HG03097 (cell line): ENCODE measurements around the gene CASQ2.

Experiments used
- ATAC-seq: cut with Tn5 transposase; IDR thresholded peaks from one replicate; pipeline ENCODE4 v1.9.1; 2021; ENCODE audit not compliant: unreplicated experiment, low FRiP score

Gene CASQ2

DNA sequence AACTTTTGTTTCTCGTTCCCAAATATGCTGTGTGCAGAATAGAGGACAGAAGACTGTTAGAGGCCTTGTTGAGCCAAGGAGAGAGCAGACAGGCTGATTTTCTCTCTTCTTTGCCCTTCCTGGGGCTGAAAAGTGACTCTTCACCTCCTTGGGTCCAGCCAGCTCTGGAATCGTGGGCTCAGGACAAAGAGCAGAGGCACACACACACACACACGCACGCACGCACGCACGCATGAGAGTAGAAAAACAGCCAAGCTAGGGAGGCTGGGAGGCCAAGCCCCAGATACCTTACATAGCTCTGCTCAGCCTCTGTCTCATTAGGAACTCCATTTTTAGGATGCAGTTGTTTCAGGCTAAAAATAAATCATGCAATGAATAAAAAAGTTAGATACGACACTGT lies at the start of gene CASQ2:
CASQ2 (minus strand) TSS at position 166 of the 400 bp plus-strand sequence. CDS start 173 bp downstream, outside the sequence.
- ATAC-seq = no peak

GRCh38 chr1:115815694-115816093 lies 47.2 kb upstream of the CASQ2 start:
- ATAC-seq = no peak

GRCh38 chr1:115814685-115815398 lies 46.3 kb upstream of the CASQ2 start:
- no peak for ATAC-seq

DNA sequence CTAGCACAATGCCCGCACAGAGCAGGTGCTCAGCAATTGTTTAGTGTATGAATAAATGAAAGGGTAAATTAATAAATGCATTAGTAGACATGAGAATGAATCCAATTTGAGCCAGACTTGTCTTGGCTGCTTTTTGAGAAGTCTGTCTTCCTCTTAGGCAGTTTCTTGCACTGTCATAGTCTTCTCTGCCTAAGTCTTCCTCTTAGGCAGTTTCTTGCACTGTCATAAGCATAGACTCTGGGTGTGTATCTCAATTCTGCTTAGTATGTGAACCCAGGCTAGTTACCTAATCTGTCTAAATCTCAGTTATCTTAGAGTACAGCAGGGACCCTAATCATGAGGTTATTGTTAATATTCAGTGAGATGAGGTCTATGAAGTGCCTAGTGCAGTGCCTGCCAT lies 45.2 kb upstream of the CASQ2 start:
- ATAC-seq = no peak

GRCh38 chr1:115811140-115811828 lies 42.8 kb upstream of the CASQ2 start:
- no peak for ATAC-seq

GRCh38 chr1:115810609-115811008 lies 42.1 kb upstream of the CASQ2 start:
- ATAC-seq = no peak

DNA sequence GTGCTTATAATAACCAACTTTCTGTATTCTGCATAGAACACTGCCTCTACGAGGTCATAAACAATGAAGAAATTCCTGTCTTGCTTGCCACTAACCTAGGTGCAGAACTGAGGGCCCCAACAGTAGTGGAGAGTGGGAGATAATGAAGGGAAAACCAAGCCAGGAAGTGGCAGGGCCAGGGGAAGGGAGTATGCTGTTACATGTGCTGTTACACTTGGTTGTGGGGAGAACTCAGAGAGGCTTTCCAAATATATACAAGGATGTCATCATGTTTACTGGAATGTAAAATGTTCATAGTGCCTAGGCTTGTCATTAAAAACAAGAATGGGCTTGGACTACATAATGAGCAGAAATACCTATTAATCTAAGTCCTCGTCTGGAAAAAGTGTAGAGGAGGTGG lies 41.3 kb upstream of the CASQ2 start:
- ATAC-seq = no peak

GRCh38 chr1:115809076-115809475 lies 40.6 kb upstream of the CASQ2 start:
- no peak for ATAC-seq

- no peak for ATAC-seq
Measured at GRCh38 chr1:115807723-115808122, 39.2 kb upstream of the CASQ2 start.

DNA sequence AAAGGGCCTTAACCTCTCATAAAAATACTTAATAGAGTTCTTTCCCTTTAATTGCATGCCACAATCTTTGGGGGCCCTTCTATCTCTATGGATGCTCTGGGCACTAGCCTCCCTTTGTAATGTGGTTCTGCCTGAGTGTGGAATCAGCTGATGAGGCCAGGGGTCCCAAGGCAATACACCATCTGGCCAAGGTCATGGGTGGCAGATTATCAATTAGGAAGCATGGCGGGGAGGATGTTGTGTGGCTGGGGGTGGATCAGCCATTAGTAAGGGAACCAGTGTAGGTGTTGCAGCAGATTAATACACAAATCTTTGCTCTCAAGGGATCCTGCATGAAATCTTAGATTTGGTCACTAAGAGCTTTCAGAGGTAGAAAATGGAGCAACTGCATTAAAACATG lies 37.1 kb upstream of the CASQ2 start:
- no peak for ATAC-seq

GRCh38 chr1:115802416-115802815 lies 33.9 kb upstream of the CASQ2 start:
- ATAC-seq = no peak

GRCh38 chr1:115797486-115797885 lies 29.0 kb upstream of the CASQ2 start:
- no peak for ATAC-seq

DNA sequence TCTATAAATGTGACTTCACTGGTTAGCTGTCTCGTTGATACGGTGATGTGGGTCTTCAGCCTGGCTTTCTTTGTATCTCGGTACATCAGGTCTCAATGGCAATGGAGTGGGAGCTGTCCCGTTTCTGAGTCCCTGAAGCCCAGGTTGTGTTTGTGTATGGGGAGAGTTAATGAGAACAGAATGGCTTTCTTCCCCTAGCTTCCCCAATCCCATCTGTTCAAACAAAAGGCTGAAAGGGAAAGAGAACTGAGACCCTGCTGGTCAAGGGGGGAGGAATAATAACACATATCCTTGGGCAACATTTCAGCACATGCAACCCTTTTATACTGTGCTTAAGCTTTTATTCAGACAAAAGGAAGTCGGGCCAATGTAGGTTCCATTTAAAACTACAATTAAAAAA lies 28.4 kb upstream of the CASQ2 start:
- no peak for ATAC-seq

- ATAC-seq = no peak
Measured at GRCh38 chr1:115796036-115796435, 27.5 kb upstream of the CASQ2 start.

- no peak for ATAC-seq
Measured at GRCh38 chr1:115794976-115795639, 26.6 kb upstream of the CASQ2 start.

GRCh38 chr1:115793162-115793561 lies 24.6 kb upstream of the CASQ2 start:
- ATAC-seq = no peak

DNA sequence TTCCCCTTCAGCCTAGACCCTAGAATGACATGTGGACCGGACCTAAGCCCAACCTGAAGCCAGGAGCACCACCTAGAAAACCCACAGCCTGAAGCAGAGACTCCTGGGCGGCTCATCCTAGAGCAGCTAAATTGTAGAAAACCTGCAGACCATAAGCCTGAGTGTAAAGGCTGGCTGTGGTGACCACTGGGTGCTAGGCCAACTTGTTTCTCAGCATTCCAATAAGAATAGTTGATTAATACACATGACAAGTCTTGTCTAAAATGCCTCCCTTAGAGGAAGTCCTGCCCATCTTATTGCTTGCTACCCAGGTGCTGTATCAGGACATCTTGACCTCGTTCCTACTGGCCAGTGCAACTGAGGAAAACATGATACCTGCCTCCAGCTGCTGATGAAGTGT lies 23.3 kb upstream of the CASQ2 start:
- no peak for ATAC-seq

- ATAC-seq = no peak
Measured at GRCh38 chr1:115790846-115791245, 22.3 kb upstream of the CASQ2 start.

GRCh38 chr1:115790356-115790755 lies 21.8 kb upstream of the CASQ2 start:
- no peak for ATAC-seq

- no peak for ATAC-seq
Measured at GRCh38 chr1:115783311-115783710, 14.8 kb upstream of the CASQ2 start.

DNA sequence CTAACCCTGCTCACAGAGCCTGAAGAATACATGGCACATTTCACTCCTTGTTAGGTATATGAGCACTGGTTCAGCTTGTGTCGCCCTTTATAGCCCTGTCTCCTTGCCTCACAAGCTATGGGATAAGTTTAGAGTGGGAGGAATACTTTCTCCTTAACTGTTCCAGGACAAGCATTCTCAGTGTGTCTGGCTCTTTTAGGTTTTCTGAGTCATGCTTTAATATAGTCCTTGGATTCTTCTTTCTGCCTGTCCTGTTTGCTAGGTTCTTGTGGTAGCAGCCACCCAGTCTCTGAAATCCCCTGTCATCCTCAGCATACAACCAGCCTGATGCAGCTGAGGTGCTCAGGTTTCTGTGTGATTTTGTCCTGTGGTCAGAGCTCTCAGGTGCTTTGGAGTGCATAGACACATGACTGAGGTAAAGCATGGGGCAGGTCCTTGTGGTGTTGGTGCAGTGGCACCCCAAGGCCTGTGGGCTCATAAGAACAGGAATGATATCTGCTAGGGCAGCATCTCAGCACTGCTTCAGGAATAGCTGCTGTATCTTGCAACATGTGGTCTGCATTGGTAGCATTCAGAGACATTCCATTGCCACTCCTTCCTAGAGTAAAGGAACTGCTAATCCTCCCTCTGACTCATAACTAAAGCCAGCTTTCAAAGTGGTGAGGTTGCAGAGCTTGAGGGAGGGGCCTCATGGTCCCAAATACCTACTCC lies 14.2 kb upstream of the CASQ2 start:
- ATAC-seq = no peak
